NT2/D1 (cell line): ENCODE results near the gene MAPK11.

Experiments used
- SUZ12 ChIP-seq: IDR thresholded peaks from 2 replicates; pipeline ENCODE4 v1.6.1; 2011; ENCODE audit not compliant: insufficient read length, insufficient read depth; ENCODE audit errors: extremely low read depth
- YY1 ChIP-seq: IDR thresholded peaks from 2 replicates; pipeline ENCODE4 v1.6.1; 2011; ENCODE audit not compliant: insufficient read length, insufficient read depth
- ZNF274 ChIP-seq: IDR thresholded peaks from 2 replicates; pipeline ENCODE4 v1.6.1; 2011; ENCODE audit warnings: mild to moderate bottlenecking, low read depth, low read length

- TF ChIP-seq YY1: no peak
- no peak for TF ChIP-seq ZNF274
- TF ChIP-seq SUZ12: no peak
Measured at GRCh38 chr22:50318698-50319411, 48.7 kb upstream of the MAPK11 start.
